GM12892 (cell line): ENCODE data around the gene POMT1.
"Not testable (repeated sequence)": the region's sequence is repeated elsewhere in the genome, so short reads cannot be mapped to it uniquely, and the experiment has no call there.

Experiments
- POLR2A ChIP-seq: IDR thresholded peaks from 2 replicates; pipeline ENCODE4 v1.6.1; 2011; ENCODE audit warnings: low read depth, low read length, control low read depth
- POLR2AphosphoS5 ChIP-seq: IDR thresholded peaks from 2 replicates; pipeline ENCODE4 v1.6.1; 2011; ENCODE audit warnings: low read depth, low read length, control low read depth
- TAF1 ChIP-seq: IDR thresholded peaks from 2 replicates; pipeline ENCODE4 v1.6.1; 2011; ENCODE audit warnings: low read depth, mild to moderate bottlenecking, control low read depth, low read length, borderline replicate concordance

- TF ChIP-seq POLR2AphosphoS5, POLR2A, TAF1: not testable (repeated sequence)
Measured at GRCh38 chr9:131472085-131472484, 30.6 kb upstream of the POMT1 start.
